ENCODE results near the gene GKAP1.

GRCh38 chr9:83724436-83724835, 93.1 kb downstream of the GKAP1 start:
- TF ChIP-seq POLR2A (IDR thresholded peaks at IDR 0.05) (no peak), CTCF (IDR thresholded peaks at IDR 0.05) (no peak)
